Measurements from ENCODE around the gene PRDM16. TPM values are rescaled to one million over a fixed set of nuclear protein-coding genes. Genes with fewer than 3 reads are reported as not detected.

Gene PRDM16
- total and polyA plus RNA-seq, 2 experiments from 2014 or later = 0.14 to 0.16 TPM

DNA sequence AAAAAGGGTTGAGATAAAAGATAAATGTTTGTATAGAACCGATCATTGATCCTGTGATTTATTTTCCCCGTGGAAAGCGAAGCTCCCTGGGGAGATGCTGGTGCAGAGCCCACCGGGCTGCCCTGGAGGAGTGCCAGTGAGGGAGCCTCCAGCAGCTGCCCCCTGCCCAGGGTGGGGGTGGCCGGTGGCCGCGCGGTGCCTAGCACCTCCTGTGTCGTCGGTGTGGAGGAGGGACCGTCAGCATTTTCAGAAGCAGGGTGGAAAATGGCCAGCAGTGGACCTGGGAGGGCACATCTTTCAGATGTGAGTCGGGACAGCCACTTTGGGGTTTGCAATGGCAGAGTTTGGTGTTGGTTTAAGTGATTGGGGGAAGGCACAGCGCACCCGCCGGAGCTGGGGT lies 164.0 kb downstream of the PRDM16 start:
- ATAC-seq (no peak), DNase-seq (ENCODE audit: low spot score) (no peak)
- TF ChIP-seq ZNF331 (CRISPR knock-in tag; IDR thresholded peaks at IDR 0.05; ENCODE audit: low read depth) (no peak), EZH2 (IDR thresholded peaks at IDR 0.05; ENCODE audit: low read depth, unreplicated experiment) (no peak), ZNF114 (CRISPR knock-in tag; IDR thresholded peaks at IDR 0.05) (no peak), POLR2AphosphoS5 (IDR thresholded peaks at IDR 0.05; ENCODE audit: low read depth) (no peak), JUNB (IDR thresholded peaks at IDR 0.05; ENCODE audit: unreplicated experiment) (no peak), CREB1 (CRISPR knock-in tag; IDR thresholded peaks at IDR 0.05; ENCODE audit: low read depth) (no peak)
- TF ChIP-seq, protein P1, sequence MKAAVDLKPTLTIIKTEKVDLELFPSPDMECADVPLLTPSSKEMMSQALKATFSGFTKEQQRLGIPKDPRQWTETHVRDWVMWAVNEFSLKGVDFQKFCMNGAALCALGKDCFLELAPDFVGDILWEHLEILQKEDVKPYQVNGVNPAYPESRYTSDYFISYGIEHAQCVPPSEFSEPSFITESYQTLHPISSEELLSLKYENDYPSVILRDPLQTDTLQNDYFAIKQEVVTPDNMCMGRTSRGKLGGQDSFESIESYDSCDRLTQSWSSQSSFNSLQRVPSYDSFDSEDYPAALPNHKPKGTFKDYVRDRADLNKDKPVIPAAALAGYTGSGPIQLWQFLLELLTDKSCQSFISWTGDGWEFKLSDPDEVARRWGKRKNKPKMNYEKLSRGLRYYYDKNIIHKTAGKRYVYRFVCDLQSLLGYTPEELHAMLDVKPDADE (IDR thresholded peaks at IDR 0.05) = no peak
- TF ChIP-seq, protein P2, sequence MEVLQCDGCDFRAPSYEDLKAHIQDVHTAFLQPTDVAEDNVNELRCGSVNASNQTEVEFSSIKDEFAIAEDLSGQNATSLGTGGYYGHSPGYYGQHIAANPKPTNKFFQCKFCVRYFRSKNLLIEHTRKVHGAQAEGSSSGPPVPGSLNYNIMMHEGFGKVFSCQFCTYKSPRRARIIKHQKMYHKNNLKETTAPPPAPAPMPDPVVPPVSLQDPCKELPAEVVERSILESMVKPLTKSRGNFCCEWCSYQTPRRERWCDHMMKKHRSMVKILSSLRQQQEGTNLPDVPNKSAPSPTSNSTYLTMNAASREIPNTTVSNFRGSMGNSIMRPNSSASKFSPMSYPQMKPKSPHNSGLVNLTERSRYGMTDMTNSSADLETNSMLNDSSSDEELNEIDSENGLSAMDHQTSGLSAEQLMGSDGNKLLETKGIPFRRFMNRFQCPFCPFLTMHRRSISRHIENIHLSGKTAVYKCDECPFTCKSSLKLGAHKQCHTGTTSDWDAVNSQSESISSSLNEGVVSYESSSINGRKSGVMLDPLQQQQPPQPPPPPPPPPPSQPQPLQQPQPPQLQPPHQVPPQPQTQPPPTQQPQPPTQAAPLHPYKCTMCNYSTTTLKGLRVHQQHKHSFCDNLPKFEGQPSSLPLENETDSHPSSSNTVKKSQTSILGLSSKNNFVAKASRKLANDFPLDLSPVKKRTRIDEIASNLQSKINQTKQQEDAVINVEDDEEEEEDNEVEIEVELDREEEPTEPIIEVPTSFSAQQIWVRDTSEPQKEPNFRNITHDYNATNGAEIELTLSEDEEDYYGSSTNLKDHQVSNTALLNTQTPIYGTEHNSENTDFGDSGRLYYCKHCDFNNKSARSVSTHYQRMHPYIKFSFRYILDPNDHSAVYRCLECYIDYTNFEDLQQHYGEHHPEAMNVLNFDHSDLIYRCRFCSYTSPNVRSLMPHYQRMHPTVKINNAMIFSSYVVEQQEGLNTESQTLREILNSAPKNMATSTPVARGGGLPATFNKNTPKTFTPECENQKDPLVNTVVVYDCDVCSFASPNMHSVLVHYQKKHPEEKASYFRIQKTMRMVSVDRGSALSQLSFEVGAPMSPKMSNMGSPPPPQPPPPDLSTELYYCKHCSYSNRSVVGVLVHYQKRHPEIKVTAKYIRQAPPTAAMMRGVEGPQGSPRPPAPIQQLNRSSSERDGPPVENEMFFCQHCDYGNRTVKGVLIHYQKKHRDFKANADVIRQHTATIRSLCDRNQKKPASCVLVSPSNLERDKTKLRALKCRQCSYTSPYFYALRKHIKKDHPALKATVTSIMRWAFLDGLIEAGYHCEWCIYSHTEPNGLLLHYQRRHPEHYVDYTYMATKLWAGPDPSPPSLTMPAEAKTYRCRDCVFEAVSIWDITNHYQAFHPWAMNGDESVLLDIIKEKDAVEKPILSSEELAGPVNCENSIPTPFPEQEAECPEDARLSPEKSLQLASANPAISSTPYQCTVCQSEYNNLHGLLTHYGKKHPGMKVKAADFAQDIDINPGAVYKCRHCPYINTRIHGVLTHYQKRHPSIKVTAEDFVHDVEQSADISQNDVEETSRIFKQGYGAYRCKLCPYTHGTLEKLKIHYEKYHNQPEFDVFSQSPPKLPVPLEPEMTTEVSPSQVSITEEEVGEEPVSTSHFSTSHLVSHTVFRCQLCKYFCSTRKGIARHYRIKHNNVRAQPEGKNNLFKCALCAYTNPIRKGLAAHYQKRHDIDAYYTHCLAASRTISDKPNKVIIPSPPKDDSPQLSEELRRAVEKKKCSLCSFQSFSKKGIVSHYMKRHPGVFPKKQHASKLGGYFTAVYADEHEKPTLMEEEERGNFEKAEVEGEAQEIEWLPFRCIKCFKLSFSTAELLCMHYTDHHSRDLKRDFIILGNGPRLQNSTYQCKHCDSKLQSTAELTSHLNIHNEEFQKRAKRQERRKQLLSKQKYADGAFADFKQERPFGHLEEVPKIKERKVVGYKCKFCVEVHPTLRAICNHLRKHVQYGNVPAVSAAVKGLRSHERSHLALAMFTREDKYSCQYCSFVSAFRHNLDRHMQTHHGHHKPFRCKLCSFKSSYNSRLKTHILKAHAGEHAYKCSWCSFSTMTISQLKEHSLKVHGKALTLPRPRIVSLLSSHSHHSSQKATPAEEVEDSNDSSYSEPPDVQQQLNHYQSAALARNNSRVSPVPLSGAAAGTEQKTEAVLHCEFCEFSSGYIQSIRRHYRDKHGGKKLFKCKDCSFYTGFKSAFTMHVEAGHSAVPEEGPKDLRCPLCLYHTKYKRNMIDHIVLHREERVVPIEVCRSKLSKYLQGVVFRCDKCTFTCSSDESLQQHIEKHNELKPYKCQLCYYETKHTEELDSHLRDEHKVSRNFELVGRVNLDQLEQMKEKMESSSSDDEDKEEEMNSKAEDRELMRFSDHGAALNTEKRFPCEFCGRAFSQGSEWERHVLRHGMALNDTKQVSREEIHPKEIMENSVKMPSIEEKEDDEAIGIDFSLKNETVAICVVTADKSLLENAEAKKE (CRISPR knock-in tag; IDR thresholded peaks at IDR 0.05) = no peak
- Histone ChIP-seq H3K36me3 (ENCODE audit: insufficient read depth) (no peaks in the 10 kb centered on the region), H3K4me1 (ENCODE audit: insufficient read depth) (no peaks in the 10 kb centered on the region), H4K20me1 (replicated peaks; ENCODE audit: insufficient read depth) (no peaks in the 10 kb centered on the region), H3K27me3 (ENCODE audit: insufficient read depth) (no peaks in the 10 kb centered on the region), H3F3A (replicated peaks; ENCODE audit: low read depth) (no peaks in the 10 kb centered on the region), H3K4me3 (no peak overlapping the region), H3K79me2 (replicated peaks; ENCODE audit: insufficient read depth) (no peaks in the 10 kb centered on the region), H3K4me2 (no peak overlapping the region), H3K9me2 (ENCODE audit: insufficient read depth) (no peaks in the 10 kb centered on the region), H3K27ac (ENCODE audit: low read depth) (no peak overlapping the region), H2AFZ (no peak overlapping the region)
- Mint-ChIP-seq H3K36me3 (ENCODE audit: low read depth) (no peaks in the 10 kb centered on the region), H3K4me1 (peaks cover 4% of the 10 kb centered on the region; the same call in 2 of the 3 replicates), H3K9me3 (no peaks in the 10 kb centered on the region), H3K27me3 (ENCODE audit: insufficient read depth, low read depth, poor library complexity) (peaks cover 7% of the 10 kb centered on the region), H3K4me3 (no peak overlapping the region), H3K27ac (no peak overlapping the region)

All from GM23338 (cell line).